ENCODE results near the gene STRBP.
A peak's percentile ranks its signal among the peaks of the same experiment; 100 is the strongest.

The STRBP gene

DNA sequence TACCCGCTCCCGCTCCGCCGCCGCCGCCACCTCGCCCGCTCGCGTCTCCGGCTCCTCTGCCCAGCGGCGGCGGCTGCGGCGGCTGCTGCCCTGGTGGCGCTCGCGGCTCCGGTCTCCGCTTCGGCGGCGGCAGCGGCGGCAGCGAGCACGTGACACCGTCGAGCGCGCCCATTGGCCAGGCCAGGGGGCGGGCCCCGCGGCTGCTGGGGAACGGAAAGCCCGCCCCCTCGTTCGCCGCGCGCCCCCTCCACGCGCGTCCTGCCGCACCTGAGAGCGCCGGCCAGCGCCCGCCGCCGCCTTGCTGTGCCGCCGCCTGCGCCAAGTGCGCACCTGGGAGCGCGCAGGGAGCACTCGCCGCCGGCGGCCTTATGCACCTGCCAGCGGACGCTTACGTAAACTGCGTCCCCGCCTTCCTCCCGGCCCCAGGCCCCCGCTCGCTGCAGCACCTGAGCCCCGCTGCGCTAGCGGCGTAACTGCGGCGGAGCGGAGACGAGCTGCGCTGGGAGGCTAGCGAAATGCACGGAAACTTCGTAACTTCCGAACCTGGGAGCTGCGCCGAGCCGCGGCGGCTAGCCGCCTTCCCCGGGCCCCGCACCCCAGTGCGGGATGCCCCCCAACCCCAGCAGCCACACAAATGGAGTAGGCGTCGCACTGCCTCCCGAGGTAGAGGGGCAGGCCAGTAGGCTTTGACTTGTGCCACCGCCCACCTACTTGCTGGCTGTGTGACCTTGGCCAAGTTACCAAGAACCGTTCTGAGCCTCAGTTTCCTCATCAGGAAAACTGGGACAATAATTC lies at the start of gene STRBP:
Gene STRBP, minus strand, starts transcription at position 122 of the 795 bp plus-strand sequence. CDS start 84,452 bp downstream, outside the sequence.
- no peaks in the 10 kb centered on the region for H3K9me3 ChIP-seq (replicated peaks; ENCODE audit: insufficient read depth, low read length)
- no peak for TF ChIP-seq CTCF (IDR thresholded peaks at IDR 0.05; ENCODE audit: low read length)
- no peak for TF ChIP-seq EZH2 (optimal IDR thresholded peaks at IDR 0.05; ENCODE audit: low read depth, low read length)
- no peak for TF ChIP-seq EZH2phosphoT487 (IDR thresholded peaks at IDR 0.05; ENCODE audit: low read length)
- peak within 1 kb of the TSS; percentile 88 for H3K9ac ChIP-seq (ENCODE audit: low read length)
- H3K27me3 ChIP-seq (replicated peaks; ENCODE audit: insufficient read depth, low read length) = no peaks in the 10 kb centered on the region
- peak within 1 kb of the TSS; percentile 85 for H2AFZ ChIP-seq (ENCODE audit: low read length)
- H3K79me2 ChIP-seq (ENCODE audit: low read length) = peaks cover 44% of the 10 kb centered on the region
- no peaks in the 10 kb centered on the region for H3K36me3 ChIP-seq (replicated peaks; ENCODE audit: insufficient read depth, low read length)
- H3K9me2 ChIP-seq (replicated peaks; ENCODE audit: insufficient read depth, low read length) = no peaks in the 10 kb centered on the region
- DNase-seq = peak; percentile 94
- H4K20me1 ChIP-seq (ENCODE audit: insufficient read depth, low read length) = peaks cover 9% of the 10 kb centered on the region; the same call in 1 of the 2 replicates
- H3F3A ChIP-seq (ENCODE audit: insufficient read depth, low read length) = peaks cover 13% of the 10 kb centered on the region
- peaks cover 35% of the 10 kb centered on the region for H3K4me1 ChIP-seq (ENCODE audit: low read length)
- peak within 1 kb of the TSS; percentile 62 for H3K27ac ChIP-seq (ENCODE audit: low read length)
- peak within 1 kb of the TSS; percentile 78 for H3K4me2 ChIP-seq (ENCODE audit: low read depth, low read length)
- peak within 1 kb of the TSS; percentile 91 for H3K4me3 ChIP-seq (ENCODE audit: low read length)

DNA sequence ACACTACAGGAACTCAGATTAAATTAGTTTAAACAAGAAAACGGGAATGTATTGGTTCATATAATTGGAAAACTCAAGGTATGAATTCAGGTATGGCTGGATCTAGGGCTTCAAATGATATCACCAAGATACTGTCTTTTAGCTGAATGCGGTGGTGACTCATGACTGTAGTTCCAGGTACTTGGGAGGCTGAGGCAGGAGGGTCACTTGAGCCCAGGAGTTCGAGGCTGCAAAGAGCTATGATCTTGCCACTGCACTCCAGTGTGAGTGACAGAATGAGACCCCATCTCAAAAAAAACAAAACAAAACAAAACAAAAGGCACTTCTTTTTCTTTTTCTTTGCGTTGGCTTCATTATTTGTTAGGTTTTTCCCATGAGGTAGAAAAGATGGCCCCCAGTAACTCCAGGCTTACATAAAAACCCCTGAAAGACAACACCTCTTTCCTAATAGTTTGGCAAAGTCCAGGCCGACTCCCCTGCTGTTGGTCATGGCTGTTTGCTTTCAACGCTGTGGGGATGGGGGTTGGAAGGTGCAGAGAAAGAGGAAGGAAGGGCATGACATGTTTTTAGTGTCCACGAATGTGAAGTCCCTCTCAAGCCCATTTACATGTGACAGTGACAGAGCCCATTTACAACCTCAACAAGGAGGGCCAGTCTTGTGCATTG lies 47.8 kb upstream of the STRBP start:
- Histone ChIP-seq H3F3A (ENCODE audit: insufficient read depth, low read length) (no peaks in the 10 kb centered on the region), H3K27ac (ENCODE audit: low read length) (no peak overlapping the region), H3K79me2 (ENCODE audit: low read length) (no peaks in the 10 kb centered on the region), H3K9me3 (replicated peaks; ENCODE audit: insufficient read depth, low read length) (no peaks in the 10 kb centered on the region), H3K4me2 (ENCODE audit: low read depth, low read length) (no peak overlapping the region), H3K4me1 (ENCODE audit: low read length) (peaks cover 3% of the 10 kb centered on the region), H2AFZ (ENCODE audit: low read length) (no peak overlapping the region), H3K36me3 (replicated peaks; ENCODE audit: insufficient read depth, low read length) (no peaks in the 10 kb centered on the region), H3K4me3 (ENCODE audit: low read length) (no peak overlapping the region), H4K20me1 (ENCODE audit: insufficient read depth, low read length) (no peaks in the 10 kb centered on the region), H3K9me2 (replicated peaks; ENCODE audit: insufficient read depth, low read length) (no peaks in the 10 kb centered on the region), H3K27me3 (replicated peaks; ENCODE audit: insufficient read depth, low read length) (no peaks in the 10 kb centered on the region), H3K9ac (ENCODE audit: low read length) (no peak overlapping the region)
- TF ChIP-seq CTCF (IDR thresholded peaks at IDR 0.05; ENCODE audit: low read length) = no peak
- no peak for TF ChIP-seq EZH2phosphoT487 (IDR thresholded peaks at IDR 0.05; ENCODE audit: low read length)
- no peak for TF ChIP-seq EZH2 (optimal IDR thresholded peaks at IDR 0.05; ENCODE audit: low read depth, low read length)
- DNase-seq = no peak

DNA sequence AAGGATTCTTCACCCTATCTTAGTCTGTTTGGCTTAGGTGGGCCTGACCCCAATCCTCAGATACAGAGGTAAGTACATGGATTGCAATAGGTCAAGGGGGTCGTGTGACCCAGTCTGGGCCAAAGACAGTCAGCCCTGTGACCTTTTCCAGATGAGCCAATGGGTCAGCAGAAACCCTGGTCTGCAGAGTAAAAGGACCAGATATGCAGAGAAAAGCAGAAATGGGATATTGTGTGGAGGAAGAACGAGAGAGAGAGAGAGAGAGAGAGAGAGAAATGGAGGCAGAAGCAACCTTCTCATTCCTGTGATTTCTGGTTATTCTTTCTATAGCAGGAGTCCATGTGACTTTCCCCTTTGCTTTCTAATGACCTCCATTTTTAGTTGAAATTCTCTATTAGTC lies 47.2 kb upstream of the STRBP start:
- Histone ChIP-seq H3K79me2 (ENCODE audit: low read length) (no peaks in the 10 kb centered on the region), H3K27me3 (replicated peaks; ENCODE audit: insufficient read depth, low read length) (no peaks in the 10 kb centered on the region), H3K4me1 (ENCODE audit: low read length) (no peaks in the 10 kb centered on the region), H3K9me2 (replicated peaks; ENCODE audit: insufficient read depth, low read length) (no peaks in the 10 kb centered on the region), H2AFZ (ENCODE audit: low read length) (no peak overlapping the region), H3K9ac (ENCODE audit: low read length) (no peak overlapping the region), H4K20me1 (ENCODE audit: insufficient read depth, low read length) (no peaks in the 10 kb centered on the region), H3K4me3 (ENCODE audit: low read length) (no peak overlapping the region), H3F3A (ENCODE audit: insufficient read depth, low read length) (no peaks in the 10 kb centered on the region), H3K4me2 (ENCODE audit: low read depth, low read length) (no peak overlapping the region), H3K27ac (ENCODE audit: low read length) (no peak overlapping the region), H3K9me3 (replicated peaks; ENCODE audit: insufficient read depth, low read length) (no peaks in the 10 kb centered on the region), H3K36me3 (replicated peaks; ENCODE audit: insufficient read depth, low read length) (no peaks in the 10 kb centered on the region)
- TF ChIP-seq CTCF (IDR thresholded peaks at IDR 0.05; ENCODE audit: low read length) (no peak), EZH2 (optimal IDR thresholded peaks at IDR 0.05; ENCODE audit: low read depth, low read length) (no peak), EZH2phosphoT487 (IDR thresholded peaks at IDR 0.05; ENCODE audit: low read length) (no peak)
- DNase-seq = no peak
